ENCODE measurements around the gene PRKCB.
A peak's percentile ranks its signal among the peaks of the same experiment; 100 is the strongest.
"Not testable (repeated sequence)": the region's sequence is repeated elsewhere in the genome, so short reads cannot be mapped to it uniquely, and the experiment has no call there.

Gene PRKCB

DNA sequence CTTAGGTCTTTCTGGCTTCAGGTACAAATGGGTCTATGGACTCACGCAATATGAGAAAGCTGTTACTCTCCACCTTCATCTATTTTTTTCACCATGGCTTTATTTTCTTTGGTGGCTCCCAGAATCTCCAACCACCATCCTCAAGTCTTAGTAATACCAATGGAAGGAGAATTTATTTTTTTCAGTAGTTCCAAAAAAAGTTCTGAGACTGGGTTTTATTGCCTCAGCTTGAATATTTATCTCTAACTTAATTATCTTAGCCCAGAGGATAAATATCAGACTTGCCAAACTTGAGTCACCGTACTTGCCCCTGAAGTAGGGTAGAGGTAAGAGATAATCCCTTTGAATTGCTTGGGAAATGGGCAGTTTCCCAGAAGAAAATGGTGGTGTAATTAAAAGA is 397.2 kb downstream of the PRKCB start:
- Mint-ChIP-seq H3K27me3 (peaks cover 10 to 16% of the 10 kb centered on the region in 2 donors), H3K9me3 (peaks cover 2 to 4% of the 10 kb centered on the region in 2 donors), H3K27ac (no peak overlapping the region), H3K4me1 (no peaks in the 10 kb centered on the region), H3K4me3 (no peak overlapping the region), H3K36me3 (peaks cover 0 to 2% of the 10 kb centered on the region in 2 donors)
- no peak for DNase-seq
- no peak for ATAC-seq (replicated peaks)

DNA sequence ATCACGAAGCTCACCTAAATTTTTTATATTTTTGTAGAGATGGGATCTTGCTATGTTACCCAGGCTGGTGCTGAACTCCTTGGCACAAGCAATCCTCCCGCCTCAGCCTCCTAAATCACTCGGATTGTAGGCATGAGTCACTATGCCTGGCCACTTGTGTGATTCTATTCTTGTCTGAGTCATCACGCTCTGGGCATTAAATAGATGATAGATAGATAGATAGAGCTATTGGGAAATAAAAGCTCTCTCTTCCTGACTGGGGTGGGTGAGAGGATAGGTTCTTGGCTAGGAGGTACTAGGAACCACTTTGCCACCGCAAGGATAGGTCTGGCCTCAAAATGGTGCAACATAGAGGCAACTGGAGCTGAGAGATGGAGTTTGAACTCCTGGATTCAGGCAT is 399.0 kb downstream of the PRKCB start:
- no peak overlapping the region for H3K4me3 Mint-ChIP-seq
- ATAC-seq (replicated peaks) (no peak), DNase-seq (no peak)
- H3K27me3 Mint-ChIP-seq = peaks cover 10 to 16% of the 10 kb centered on the region in 2 donors
- H3K27ac Mint-ChIP-seq = no peak overlapping the region
- H3K9me3 Mint-ChIP-seq = peaks cover 13 to 18% of the 10 kb centered on the region in 2 donors
- H3K36me3 Mint-ChIP-seq = peaks cover 0 to 7% of the 10 kb centered on the region in 2 donors
- no peaks in the 10 kb centered on the region for H3K4me1 Mint-ChIP-seq

DNA sequence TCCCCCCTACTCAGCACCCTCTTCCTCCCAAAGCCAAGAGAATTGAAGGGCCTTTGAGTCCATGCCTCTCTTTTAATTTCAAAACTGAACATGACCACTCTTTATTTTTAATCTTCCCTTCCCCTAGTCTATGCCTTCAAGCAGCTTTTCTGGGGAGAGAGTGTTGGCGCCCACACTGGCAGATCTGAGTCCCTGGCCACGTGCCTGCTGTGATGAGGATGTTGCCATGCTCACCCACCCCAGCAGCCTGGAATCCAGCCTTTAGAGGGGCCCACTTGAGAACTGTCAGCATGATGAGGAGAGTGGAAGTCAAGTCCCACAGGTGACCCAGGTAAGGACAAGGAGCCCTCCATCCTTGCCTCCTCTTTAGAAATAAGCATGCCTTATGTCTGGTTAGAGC is 400.0 kb downstream of the PRKCB start:
- DNase-seq (no peak), ATAC-seq (replicated peaks) (no peak)
- H3K27ac Mint-ChIP-seq = no peak overlapping the region
- H3K4me3 Mint-ChIP-seq = no peak overlapping the region
- peaks cover 14 to 22% of the 10 kb centered on the region in 2 donors for H3K9me3 Mint-ChIP-seq
- no peaks in the 10 kb centered on the region for H3K4me1 Mint-ChIP-seq
- H3K27me3 Mint-ChIP-seq = peaks cover 10 to 16% of the 10 kb centered on the region in 2 donors
- peaks cover 0 to 7% of the 10 kb centered on the region in 2 donors for H3K36me3 Mint-ChIP-seq

DNA sequence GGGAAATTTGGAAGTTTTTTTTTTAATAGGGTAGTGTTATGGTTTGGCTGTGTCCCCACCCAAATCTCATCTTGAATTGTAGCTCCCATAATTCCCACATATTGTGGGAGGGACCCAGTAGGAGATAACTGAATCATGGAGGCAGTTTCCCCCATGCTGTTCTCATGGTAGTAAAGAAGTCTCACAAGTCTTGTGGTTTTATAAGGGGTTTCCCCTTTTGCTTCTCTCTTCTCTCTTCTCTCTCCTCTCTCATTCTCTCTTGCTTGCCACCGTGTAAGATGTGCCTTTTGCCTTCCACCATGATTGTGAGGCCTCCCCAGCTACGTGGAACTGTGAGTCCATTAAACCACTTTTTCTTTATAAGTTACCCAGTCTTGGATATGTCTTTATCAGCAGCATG is 403.1 kb downstream of the PRKCB start:
- H3K27me3 Mint-ChIP-seq = peaks cover 16 to 28% of the 10 kb centered on the region in 2 donors
- H3K27ac Mint-ChIP-seq = peak overlapping the region; percentile 33
- DNase-seq = not testable (repeated sequence)

DNA sequence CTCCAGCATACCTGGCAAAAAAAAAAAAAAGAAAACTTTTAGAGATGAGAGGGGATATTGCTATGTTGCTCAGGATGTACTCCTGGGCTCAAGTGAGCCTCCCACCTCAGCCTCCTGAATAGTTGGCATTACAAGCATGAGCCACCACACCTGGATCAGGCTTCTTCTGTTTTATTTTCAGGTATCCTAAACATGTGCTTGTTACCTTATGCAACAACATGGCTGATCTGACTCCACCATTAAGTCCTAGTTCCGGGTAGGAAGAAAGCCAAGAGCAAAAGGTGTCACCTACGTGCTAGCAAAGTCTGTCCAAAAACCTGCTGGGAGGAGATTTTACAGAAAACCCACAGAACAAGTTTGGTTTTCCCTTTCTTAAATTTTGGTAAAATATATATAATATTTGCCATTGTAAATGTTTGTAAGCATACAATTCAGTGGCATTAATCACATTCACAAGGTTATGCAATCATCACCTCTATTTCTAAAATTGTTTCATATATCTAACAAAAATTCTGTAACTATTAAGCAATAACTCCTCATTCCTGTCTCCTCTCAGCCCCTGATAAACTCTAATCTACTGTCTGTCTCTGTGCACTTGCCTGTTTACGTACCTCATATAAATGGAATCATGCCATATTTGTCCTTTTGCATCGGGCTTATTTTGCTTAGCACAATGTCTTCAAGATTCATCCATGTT is 411.3 kb downstream of the PRKCB start:
- Mint-ChIP-seq H3K27me3 (peaks cover 28 to 38% of the 10 kb centered on the region in 2 donors), H3K4me3 (no peak overlapping the region), H3K36me3 (no peaks in the 10 kb centered on the region), H3K4me1 (peaks cover 3 to 6% of the 10 kb centered on the region in 2 donors), H3K27ac (no peak overlapping the region), H3K9me3 (peaks cover 0 to 1% of the 10 kb centered on the region in 2 donors)
- ATAC-seq (replicated peaks) (no peak), DNase-seq (no peak)

More for the DNA sequence above, 403.1 kb downstream of the PRKCB start:
- H3K9me3 Mint-ChIP-seq = peaks cover 14 to 22% of the 10 kb centered on the region in 2 donors
- not testable (repeated sequence) for H3K36me3 Mint-ChIP-seq; ATAC-seq (replicated peaks); H3K4me3 Mint-ChIP-seq; H3K4me1 Mint-ChIP-seq

DNA sequence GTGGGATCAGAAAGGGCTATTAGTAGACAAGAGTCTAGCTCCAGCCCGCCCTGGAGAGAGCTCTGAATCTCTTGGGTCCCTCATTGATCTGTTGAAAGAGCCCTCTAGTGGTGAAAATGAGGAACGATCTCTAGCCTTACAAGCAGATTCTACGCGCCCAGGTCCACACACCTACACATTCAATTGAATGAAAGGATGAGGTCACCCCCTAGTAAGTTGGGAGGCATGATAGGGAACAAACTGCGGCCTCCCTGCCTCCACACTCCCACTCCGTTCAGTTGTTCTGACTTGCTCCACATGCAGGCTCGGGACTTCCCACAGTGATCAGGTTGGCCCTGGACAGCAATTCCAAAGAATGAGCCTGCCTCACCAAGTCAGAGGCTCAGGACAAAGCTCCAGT is 417.4 kb downstream of the PRKCB start:
- Mint-ChIP-seq H3K36me3 (no peaks in the 10 kb centered on the region), H3K9me3 (no peaks in the 10 kb centered on the region), H3K4me1 (peaks cover 12 to 34% of the 10 kb centered on the region in 2 donors), H3K27ac (no peak overlapping the region), H3K27me3 (peaks cover 50 to 51% of the 10 kb centered on the region in 2 donors), H3K4me3 (no peak overlapping the region)
- peak; percentile 86 to 87 for ATAC-seq (replicated peaks)
- DNase-seq = peak; percentile 15

DNA sequence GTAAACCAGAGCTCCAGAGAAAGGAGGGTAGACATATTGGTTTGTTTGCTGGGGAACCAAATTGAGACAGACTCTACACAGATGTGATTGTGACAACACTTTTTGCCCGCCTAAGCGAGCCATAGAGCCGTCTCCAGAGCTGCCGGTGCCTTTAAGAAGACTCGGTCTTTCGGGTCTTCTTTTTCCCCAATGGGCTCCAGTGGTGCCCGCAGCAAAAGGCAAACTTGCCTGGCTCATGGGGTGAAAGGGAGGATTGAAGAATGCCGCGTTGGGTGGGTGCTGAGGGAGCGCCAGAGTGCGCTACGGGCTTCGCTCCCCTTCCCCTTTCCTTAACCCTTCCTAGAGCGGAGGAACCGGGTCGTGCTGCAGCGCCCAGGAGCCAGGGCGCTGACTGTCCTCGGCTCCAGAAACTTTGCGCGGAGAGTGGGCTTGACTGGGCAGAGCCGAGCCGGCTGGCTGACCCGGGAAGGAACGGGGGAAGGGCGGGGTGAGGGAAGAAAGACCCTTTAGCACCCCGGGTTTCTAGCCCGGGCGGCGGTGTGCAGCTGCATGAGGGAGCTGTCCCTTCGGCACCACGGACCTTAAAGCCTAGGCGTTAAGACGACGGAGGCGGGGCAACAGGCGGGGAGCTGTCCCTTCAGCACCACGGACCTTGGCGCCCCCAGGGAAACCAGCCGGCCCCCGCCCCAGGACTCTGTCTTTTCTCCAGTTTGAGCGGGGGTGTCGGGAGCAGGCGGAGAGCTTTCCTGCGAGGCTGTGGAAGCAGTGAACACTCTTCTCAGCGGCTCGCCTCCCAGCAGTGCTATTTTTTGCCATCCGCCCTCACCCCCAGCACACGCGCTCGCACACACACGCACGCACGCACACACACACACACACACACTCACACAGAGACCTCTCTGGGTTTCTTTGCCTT is 419.9 kb downstream of the PRKCB start, which contains the start of gene CACNG3:
Gene CACNG3 (plus strand): TSS at position 880 of the 916 bp plus-strand sequence. CDS start 420 bp downstream, outside the sequence.
- H3K27ac Mint-ChIP-seq = no peak within 1 kb of the TSS
- H3K4me1 Mint-ChIP-seq = peaks cover 12 to 33% of the 10 kb centered on the region in 2 donors
- no peaks in the 10 kb centered on the region for H3K36me3 Mint-ChIP-seq
- DNase-seq = peak; percentile 30
- peak within 1 kb of the TSS in 1 of 2 donors; percentile 14 for H3K4me3 Mint-ChIP-seq
- ATAC-seq (replicated peaks) = peak; percentile 64 to 72
- H3K9me3 Mint-ChIP-seq = no peaks in the 10 kb centered on the region
- peaks cover 58% of the 10 kb centered on the region in 2 donors for H3K27me3 Mint-ChIP-seq

DNA sequence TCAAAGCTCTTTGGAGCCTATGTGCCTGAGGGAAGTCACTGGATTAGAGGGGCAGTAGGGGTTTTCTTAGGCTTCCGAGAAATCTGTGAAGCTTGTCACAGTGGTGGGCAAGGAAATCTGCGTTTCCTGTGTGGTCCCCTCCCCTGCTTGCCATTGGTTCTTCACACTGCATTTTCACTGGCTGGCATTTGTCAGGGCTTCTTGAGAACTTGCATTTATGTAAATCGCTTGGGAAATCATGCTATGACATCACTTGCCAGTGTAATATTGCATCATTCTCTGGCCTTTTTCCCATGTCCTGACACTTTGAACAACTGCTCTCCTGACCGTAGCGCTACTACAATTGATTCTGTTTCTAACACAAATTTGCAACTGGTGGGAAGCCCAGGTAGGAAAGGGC is 422.2 kb downstream of the PRKCB start:
- Mint-ChIP-seq H3K36me3 (no peaks in the 10 kb centered on the region), H3K4me1 (peaks cover 9 to 28% of the 10 kb centered on the region in 2 donors), H3K9me3 (peaks cover 0 to 2% of the 10 kb centered on the region in 2 donors), H3K27ac (no peak overlapping the region), H3K4me3 (no peak overlapping the region), H3K27me3 (peaks cover 68 to 72% of the 10 kb centered on the region in 2 donors)
- no peak for ATAC-seq (replicated peaks)
- no peak for DNase-seq

DNA sequence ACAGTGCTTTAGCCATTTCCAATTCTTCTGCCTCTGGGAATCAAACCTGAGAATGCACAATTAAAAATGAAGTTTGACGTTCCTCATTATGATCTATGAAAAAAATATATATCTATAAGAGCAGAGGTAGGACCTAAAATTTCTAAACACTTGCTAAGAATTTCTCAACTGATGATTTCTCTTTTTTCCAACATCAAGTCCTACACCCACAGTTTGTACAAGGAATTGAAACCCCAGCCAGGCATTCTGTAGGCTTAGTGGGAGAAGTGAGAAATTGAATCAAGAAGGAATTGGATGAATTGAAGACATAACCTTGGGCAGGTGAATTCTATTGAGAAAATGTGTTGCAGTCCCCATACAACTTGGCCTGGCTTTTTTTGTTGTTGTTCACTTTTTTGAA is 423.0 kb downstream of the PRKCB start:
- no peak for DNase-seq
- H3K4me1 Mint-ChIP-seq = peaks cover 5 to 21% of the 10 kb centered on the region in 2 donors
- H3K27ac Mint-ChIP-seq = no peak overlapping the region
- no peak for ATAC-seq (replicated peaks)
- no peaks in the 10 kb centered on the region for H3K36me3 Mint-ChIP-seq
- peaks cover 0 to 2% of the 10 kb centered on the region in 2 donors for H3K9me3 Mint-ChIP-seq
- no peak overlapping the region for H3K4me3 Mint-ChIP-seq
- H3K27me3 Mint-ChIP-seq = peaks cover 63 to 69% of the 10 kb centered on the region in 2 donors

DNA sequence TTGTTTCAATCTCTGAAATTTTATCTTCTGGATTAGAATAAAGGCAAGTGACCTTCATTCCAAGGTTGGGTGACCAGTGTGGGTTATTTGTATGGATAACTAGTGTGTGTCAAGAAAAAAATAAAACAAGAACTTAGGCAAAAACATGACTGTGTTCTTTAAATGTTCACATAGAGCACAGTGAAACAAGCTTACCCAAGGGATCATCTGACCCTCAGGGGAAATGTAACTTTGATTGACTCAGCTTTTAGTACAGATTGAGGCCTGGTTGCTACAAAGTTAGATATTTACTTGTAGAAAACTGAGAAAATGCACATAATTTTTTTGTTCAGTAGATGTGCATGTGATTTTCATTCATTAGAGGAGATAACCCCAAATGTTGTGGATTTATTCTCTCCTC is 427.0 kb downstream of the PRKCB start:
- no peak for ATAC-seq (replicated peaks)
- no peak for DNase-seq
- peaks cover 0 to 3% of the 10 kb centered on the region in 2 donors for H3K4me1 Mint-ChIP-seq
- peaks cover 0 to 3% of the 10 kb centered on the region in 2 donors for H3K36me3 Mint-ChIP-seq
- H3K9me3 Mint-ChIP-seq = peaks cover 0 to 2% of the 10 kb centered on the region in 2 donors
- H3K27me3 Mint-ChIP-seq = peaks cover 38 to 50% of the 10 kb centered on the region in 2 donors
- H3K4me3 Mint-ChIP-seq = no peak overlapping the region
- no peak overlapping the region for H3K27ac Mint-ChIP-seq

Measured in stimulated activated naive B cell treated with anti-CD40 and anti-IgM and Interleukin-4, amounts not matched to agents 10 μg/mL and 1 μg/mL and 100 μg/mL, for 72 hours (primary cell).